ENCODE results near the gene MAFF. TPM values are rescaled to one million over a fixed set of nuclear protein-coding genes. Genes with fewer than 3 reads are reported as not detected.
A peak's percentile ranks its signal among the peaks of the same experiment; 100 is the strongest.

Gene MAFF
- total RNA-seq, 1 experiment from 2014 or later: 5.8 TPM

GRCh38 chr22:38257181-38257580 is 55.4 kb downstream of the MAFF start:
- H3T11ph ChIP-seq (ENCODE audit: low read length): no peak overlapping the region
- Mint-ChIP-seq H3K4me3 (no peak overlapping the region), H3K27me3 (ENCODE audit: low read depth) (no peaks in the 10 kb centered on the region), H3K4me1 (peaks cover 22 to 34% of the 10 kb centered on the region in 2 experiments), H3K27ac (peak overlapping the region in 2 of 3 experiments; percentile 24 to 31; a peak in 1 of 7 replicates), H3K9me3 (no peaks in the 10 kb centered on the region), H3K36me3 (ENCODE audit: insufficient read depth in 1 of 3, low read depth in 3 of 3) (peaks cover 0 to 5% (median 0%) of the 10 kb centered on the region in 3 experiments; a peak in 1 of 7 replicates)
- no peak overlapping the region for H3K4me2 ChIP-seq (ENCODE audit: insufficient read depth, insufficient read length, low read length)
- no peaks in the 10 kb centered on the region for H3K23me2 ChIP-seq (ENCODE audit: insufficient read length, low read depth, low read length, poor library complexity, severe bottlenecking)
- no peak for DNase-seq
- H3K27me3 ChIP-seq (ENCODE audit: insufficient read depth, low read length): no peaks in the 10 kb centered on the region
- H2BK20ac ChIP-seq (ENCODE audit: low read depth, low read length, poor library complexity, severe bottlenecking): no peak overlapping the region
- no peak overlapping the region for H2BK15ac ChIP-seq (ENCODE audit: low read depth, low read length)
- H3K56ac ChIP-seq (ENCODE audit: insufficient read length, low read depth, low read length): no peak overlapping the region
- no peak overlapping the region for H2AFZ ChIP-seq (ENCODE audit: low read length)
- no peak overlapping the region for H4K91ac ChIP-seq (ENCODE audit: insufficient read length, low read depth, low read length)
- no peak overlapping the region for H3K27ac ChIP-seq (ENCODE audit: insufficient read length, low read depth, low read length)
- no peak for TF ChIP-seq CTCF (conservative IDR thresholded peaks at IDR 0.05)
- H2AK5ac ChIP-seq (ENCODE audit: insufficient read length, low read length): no peak overlapping the region
- H2BK12ac ChIP-seq (ENCODE audit: insufficient read length, low read depth, low read length): no peak overlapping the region
- H3K79me2 ChIP-seq (ENCODE audit: insufficient read depth, low read length): no peaks in the 10 kb centered on the region; the same call in 1 of the 2 replicates
- no peak overlapping the region for H2BK5ac ChIP-seq (ENCODE audit: insufficient read length, low read length)
- no peak overlapping the region for H2BK120ac ChIP-seq (ENCODE audit: low read depth, low read length, poor library complexity, severe bottlenecking)
- peaks cover 2% of the 10 kb centered on the region for H4K20me1 ChIP-seq (ENCODE audit: control insufficient read depth, insufficient read depth, insufficient read length)
- H3K79me1 ChIP-seq (ENCODE audit: insufficient read depth, low read depth, low read length, poor library complexity, severe bottlenecking): peaks cover 3% of the 10 kb centered on the region
- no peak overlapping the region for H4K5ac ChIP-seq (ENCODE audit: insufficient read length, low read depth, low read length)
- H3K4ac ChIP-seq (ENCODE audit: low read depth, low read length): no peak overlapping the region
- H3K9ac ChIP-seq (ENCODE audit: extremely low read depth, insufficient read length, low read length): no peak overlapping the region
- WGBS (ENCODE audit: extremely low coverage, insufficient read length, low lambda C conversion rate): no CpG with 5 or more reads among the region's 14 CpGs
- H3K9me3 ChIP-seq (ENCODE audit: control insufficient read depth, low read depth, low read length): no peaks in the 10 kb centered on the region
- H3K23ac ChIP-seq (ENCODE audit: insufficient read length, low read depth, low read length): no peak overlapping the region
- H4K8ac ChIP-seq (replicated peaks; ENCODE audit: insufficient read length, low read depth, low read length): no peak overlapping the region
- H3K18ac ChIP-seq (ENCODE audit: insufficient read length, low read depth, low read length): no peak overlapping the region
- no peaks in the 10 kb centered on the region for H3K4me1 ChIP-seq (ENCODE audit: insufficient read depth, low read length)
- no peak overlapping the region for H3K14ac ChIP-seq (ENCODE audit: insufficient read depth, low read length)
